C4-2B (cell line): Measurements from ENCODE around the gene ATP6V0A1.

Source experiments
- H3K27ac ChIP-seq: fragments of 450-650 bp; 2 replicates; pipeline ENCODE4 v1.5.1; 2017
- CTCF ChIP-seq: fragments of 450-650 bp; conservative IDR thresholded peaks from 2 replicates; pipeline ENCODE4 v1.5.1; 2017; ENCODE audit warnings: mild to moderate bottlenecking
- ZFX ChIP-seq: fragments of 450-650 bp; IDR thresholded peaks from 2 replicates; pipeline ENCODE4 v1.6.1; 2017

The ATP6V0A1 gene

GRCh38 chr17:42459256-42459800 lies 650 bp downstream of the ATP6V0A1 start:
- TF ChIP-seq CTCF, result peak; percentile 73
- no peak for TF ChIP-seq ZFX
- peak overlapping the region; percentile 73 for H3K27ac ChIP-seq

DNA sequence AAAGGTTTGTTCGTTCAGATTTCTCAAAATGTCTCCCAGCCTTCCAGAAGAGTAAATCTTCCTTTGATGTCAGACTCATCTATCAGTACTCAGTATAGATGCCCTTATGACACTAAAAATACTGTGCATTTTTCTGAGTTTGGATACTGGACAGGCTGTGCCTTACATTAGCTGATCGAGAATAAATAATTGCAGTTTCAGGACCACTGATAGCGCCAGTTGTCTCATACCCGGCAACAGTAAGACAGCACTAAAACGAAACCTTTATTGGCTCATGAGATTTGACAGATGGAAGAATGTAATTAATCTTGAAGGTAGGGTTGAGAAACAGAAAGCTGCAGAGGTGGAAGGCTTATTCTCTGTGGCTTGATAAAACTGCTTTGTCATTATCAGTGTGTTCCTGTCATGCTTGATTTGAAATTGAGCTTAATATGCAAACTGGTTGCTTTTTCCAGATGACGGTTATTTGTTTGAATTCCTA lies 1.2 kb downstream of the ATP6V0A1 start:
- H3K27ac ChIP-seq, result no peak overlapping the region
- no peak for TF ChIP-seq ZFX
- TF ChIP-seq CTCF, result no peak

- H3K27ac ChIP-seq, result no peak overlapping the region
- TF ChIP-seq CTCF, result no peak
- no peak for TF ChIP-seq ZFX
Measured at GRCh38 chr17:42460371-42460770, 1.7 kb downstream of the ATP6V0A1 start.

GRCh38 chr17:42463976-42464400 lies 5.3 kb downstream of the ATP6V0A1 start:
- TF ChIP-seq ZFX (no peak), CTCF (no peak)
- H3K27ac ChIP-seq, result no peak overlapping the region

GRCh38 chr17:42467889-42468288 lies 9.2 kb downstream of the ATP6V0A1 start:
- TF ChIP-seq ZFX (no peak), CTCF (no peak)
- H3K27ac ChIP-seq, result no peak overlapping the region

DNA sequence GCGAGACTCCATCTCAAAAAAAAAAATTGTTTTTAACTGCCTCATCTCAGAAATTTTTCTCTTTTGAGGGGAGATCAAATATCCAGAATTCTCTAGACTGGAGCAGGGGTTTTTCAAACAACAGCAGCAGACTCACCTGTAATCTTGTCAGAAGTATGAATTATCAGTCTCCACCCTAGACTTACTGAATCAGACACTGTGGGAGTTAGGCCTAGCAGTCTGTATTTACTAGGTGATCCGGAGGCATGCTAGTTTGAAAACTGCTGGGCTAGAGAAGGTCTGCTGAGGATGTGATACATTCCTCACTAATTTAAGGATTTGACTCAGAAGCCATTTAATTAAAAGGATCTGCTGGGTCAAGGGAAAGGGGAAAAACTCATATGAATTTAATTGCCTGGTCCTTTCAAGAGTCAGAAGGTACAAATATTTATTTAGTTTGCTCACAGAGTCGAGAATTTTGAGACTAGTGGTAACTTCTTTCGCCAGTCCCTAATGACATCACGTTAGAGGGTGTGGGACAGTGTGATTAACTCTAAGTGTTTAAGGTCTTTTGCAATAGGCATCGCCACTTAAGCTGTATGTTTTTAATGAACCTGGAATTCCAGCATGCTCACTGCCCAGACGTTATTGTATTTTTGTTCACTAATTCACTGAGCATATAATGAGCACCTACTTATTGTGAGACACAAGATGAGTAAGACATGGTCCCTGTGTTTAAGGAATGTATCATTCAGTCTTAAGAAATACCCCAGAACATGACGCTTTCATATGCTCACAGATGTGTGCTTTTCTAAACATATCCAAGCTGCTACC lies 14.2 kb downstream of the ATP6V0A1 start:
- TF ChIP-seq CTCF (no peak), ZFX (no peak)
- no peak overlapping the region for H3K27ac ChIP-seq

- TF ChIP-seq ZFX (no peak), CTCF (no peak)
- no peak overlapping the region for H3K27ac ChIP-seq
Measured at GRCh38 chr17:42474276-42474675, 15.6 kb downstream of the ATP6V0A1 start.
